NCI-H1105 treated with DMSO at 0.1 percent for 48 hours (cell line): ENCODE results near the gene RPL19.
"Not testable (repeated sequence)": the region's sequence is repeated elsewhere in the genome, so short reads cannot be mapped to it uniquely, and the experiment has no call there.

ENCODE experiments used
- DNase-seq: peaks from one replicate; lab custom pipeline; 2025; lab: John Stamatoyannopoulos, UW

RPL19 gene

GRCh38 chr17:39200070-39200879 lies at the start of gene RPL19:
Gene RPL19 (plus strand): TSS chr17:39200283. CDS start chr17:39200345, 62 bp downstream.
- DNase-seq: peak; percentile 79

DNA sequence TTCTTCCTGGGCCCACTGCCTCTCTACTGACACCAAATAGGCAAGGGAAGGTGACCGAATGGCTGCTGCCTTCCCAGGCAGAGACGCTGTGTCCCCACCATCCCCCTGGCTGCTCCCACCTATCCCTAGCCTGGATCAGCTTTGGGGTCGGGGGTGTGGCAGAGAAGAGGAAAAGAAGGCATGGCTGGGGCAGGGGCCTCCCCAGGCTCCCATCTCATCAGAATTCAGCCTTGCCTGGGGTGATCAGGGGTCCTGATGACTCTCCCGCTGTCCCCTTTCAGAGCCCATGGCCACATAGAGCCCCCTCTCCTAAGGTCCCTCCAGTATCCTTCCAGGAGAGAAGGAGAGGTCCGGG lies 49.3 kb upstream of the RPL19 start:
- no peak for DNase-seq

DNA sequence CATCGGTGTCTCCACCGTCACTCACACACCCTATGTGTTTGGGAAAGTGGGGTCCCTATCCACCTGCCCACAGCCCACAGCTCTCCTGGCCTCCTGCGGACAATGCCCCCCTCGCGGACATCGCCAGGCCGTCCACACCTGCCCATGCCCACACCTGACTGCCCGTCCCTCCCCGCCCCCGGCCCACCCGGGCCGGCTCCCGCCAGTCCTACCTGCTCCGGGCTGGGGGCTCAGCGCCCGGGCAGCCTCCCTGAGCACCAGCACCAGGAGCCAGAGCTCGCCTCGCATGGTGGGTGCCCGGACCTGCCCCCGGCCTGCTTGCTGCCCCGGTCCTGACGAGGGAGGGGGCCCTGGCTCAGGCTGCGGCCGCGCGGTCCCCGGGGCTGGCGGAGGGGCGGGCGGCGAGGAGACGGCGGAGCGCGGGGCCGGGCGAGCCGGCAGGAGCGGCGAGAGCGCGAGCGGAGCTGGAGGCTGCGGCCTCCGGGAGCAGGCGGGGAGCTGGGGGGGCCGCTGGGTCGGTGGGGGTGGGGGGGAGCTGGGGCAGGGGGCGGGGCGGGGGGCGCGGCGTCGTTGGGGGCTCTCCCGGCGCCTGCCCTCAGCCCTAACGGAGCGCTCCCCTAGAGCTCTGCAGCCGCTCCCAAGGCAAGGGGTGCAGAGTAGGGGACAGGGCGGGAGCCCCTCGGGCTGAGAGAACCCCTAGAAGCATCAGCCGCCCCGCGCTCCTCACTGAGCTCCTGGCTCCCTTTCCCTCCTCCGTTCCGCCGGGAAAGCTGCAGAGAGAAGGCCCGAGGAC lies 48.7 kb upstream of the RPL19 start, which contains the start of gene PLXDC1:
Gene PLXDC1 (minus strand): TSS at position 488 of the 793 bp plus-strand sequence. CDS start 200 bp downstream, at position 288.
- DNase-seq: peak; percentile 3

DNA sequence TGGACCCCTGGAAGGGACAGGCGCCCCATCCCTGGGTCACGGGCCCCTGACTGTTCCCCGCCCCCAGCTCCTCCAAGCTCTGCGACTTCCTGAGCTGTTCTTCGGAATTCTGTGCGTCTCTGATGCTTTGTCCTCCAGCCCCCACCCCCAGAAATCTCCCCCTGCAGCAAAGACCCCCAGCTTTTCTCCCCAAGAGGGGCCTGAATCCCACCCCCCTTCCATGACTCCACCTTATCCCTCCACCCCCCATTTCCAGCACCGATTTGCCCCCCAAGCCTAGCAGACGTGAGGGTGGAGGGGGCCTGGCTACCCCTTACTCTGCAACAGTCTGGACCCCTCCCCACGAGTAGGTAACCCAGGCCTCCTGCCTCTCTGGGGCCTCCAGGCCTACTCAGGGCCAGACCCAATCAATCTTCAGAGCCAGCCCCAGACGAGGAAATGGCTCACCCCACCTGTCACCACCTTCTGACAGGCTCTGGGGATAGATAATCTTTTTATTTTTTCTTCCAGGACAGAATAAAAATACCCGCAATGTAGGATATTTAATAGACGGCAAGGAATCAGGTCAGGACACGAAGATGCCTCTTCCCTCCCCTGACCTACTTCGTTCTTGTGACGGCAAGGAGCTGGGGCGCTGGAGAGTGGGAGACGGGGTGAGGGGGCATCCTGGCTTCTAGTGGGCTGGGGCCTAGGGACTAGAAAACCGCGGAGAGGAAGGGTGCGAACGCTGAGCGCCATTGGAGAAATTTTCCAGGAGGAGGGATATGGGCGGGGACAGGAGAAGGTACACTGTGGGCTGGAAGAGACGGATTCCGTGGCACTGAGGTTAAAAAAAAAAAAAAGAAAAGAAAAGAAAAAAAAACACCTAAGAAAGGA lies 47.9 kb upstream of the RPL19 start:
- DNase-seq: peak; percentile 61

GRCh38 chr17:39153599-39154051 lies 46.5 kb upstream of the RPL19 start:
- DNase-seq: peak; percentile 64

GRCh38 chr17:39155654-39156053 lies 44.4 kb upstream of the RPL19 start:
- DNase-seq: no peak

DNA sequence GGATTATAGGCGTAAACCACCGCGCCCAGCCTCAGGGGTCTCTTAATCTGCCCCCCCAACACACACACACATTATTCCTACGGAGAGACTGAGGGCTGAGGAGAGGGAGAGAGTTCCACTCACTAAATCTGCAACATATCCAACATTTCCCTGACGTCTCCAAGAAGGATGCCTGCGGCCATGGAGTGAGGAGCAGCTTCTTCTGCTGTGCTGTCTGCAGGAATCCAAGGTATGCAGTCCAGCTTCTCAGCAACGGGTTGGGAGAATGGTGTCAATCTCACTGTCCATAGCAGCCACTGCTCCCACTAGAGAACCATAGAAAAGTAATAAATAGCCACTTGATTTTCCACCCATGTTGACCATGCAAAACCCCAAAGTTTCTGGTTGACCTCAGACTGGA lies 43.6 kb upstream of the RPL19 start:
- no peak for DNase-seq

GRCh38 chr17:39158623-39159022 lies 41.5 kb upstream of the RPL19 start:
- DNase-seq: no peak

DNA sequence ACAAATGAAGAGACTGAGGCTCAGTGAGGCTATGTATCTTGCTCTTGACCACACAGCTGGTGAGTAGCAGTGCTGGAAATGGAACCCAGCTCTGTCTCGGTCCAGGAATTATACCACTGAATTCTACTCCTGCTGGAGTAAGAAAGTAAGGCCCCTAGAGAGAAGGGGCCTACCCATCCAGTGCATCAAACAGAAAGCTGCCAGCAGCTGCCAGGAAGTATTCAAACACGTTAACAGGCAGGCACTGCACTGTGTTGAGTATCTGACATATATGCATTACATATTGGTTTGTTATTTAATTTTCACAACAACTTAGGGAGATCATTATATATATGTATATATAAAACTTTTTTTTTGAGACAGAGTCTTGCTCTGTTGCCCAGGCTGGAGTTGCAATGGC lies 38.1 kb upstream of the RPL19 start:
- DNase-seq: no peak

- peak; percentile 10 for DNase-seq
These were observed 35.4 kb upstream of the RPL19 start for GRCh38 chr17:39164675-39165143.

GRCh38 chr17:39165178-39165840 lies 34.8 kb upstream of the RPL19 start:
- DNase-seq: no peak

DNA sequence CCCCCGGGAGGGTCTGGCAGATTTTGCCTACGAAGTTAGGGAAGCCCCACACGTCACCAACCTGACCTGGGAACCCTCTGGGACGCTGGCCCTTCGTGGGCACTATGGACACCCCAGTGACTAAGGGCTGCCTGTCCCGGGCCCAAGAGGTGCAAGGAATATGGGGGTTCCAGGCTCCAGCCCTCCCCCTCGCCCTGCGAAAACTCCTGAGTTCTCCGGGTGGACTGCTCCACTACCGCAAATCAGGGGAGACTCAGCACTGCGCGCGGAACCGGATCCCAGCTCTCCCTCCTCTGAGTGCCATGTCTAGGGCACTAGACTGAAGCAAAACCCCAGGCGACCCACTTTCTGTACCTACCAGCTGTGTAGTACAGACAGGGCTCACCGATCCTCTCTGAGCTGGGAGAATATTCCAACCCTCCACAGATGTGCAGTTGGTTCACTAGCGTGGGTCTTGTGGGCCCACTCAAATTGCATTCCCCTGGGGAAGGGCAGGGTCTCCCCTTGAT lies 34.2 kb upstream of the RPL19 start, which contains the start of gene ARL5C:
Gene ARL5C (minus strand): TSS at position 321 of the 509 bp plus-strand sequence. CDS start 401 bp downstream, outside the sequence.
- DNase-seq: no peak

DNA sequence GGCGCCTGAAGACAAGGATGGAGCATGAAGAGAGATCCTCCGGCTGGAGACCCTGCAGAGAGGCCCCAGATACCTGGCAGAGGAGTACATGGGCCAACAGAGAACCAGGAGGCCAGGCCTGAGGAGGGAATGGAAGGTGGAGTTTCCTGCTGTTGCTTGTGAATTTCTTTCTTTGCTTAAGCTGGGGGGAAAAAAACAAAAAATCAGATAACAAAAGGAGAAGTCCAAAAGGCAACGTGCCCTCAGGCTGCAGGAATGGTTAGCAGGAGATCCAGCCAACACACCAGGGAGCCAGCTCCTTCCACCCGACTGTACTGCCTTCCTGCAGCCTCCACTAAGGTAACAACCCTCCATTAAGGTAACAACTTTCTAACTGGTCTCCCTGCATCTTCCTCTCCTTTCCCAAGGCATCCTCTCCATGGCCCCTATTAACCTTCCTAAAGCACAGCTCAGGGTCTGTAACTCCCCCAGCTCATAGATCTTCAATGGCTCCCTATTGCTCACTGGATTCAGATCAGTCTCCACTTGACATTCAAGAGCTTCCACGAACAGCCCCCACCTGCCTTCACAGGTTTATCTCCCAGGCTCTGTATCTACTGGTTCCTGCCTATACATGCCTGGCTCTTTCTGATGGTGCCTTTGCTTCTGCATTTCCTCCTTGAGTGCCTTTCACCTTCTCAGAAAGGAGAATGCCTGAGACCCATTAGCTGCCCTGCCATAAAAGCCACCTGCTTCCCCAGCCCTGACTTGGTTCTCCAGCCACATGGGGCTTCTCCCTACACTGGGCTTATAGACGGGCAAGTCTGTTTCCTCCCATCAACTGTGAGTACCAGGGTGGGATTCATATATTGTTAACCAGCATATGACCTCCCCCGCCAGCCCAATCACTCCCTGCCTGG lies 33.4 kb upstream of the RPL19 start:
- DNase-seq: no peak

- DNase-seq: no peak
These were observed 32.6 kb upstream of the RPL19 start for GRCh38 chr17:39167476-39167875.

- DNase-seq: not testable (repeated sequence)
These were observed 31.6 kb upstream of the RPL19 start for GRCh38 chr17:39168503-39168902.

- DNase-seq: no peak
These were observed 31.0 kb upstream of the RPL19 start for GRCh38 chr17:39169101-39169500.

DNA sequence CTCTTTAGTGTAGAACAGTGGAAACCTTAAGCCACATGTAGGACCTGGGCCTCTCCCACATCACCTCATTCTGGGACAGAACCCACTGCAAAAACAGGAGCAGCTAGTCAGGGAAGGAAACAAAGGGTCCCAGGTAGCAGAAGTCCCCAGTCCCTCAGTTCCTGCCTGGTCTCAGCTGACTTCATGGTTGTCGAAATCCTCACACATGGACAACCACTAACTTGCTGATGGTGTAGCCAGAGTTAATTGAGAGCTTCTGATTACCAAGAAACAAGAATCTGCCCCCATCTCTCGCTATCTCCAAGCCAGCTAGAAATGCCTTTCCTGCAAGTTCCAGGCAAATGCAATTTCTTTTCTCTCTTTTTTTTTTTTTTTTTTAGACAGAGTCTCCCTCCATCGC lies 30.6 kb upstream of the RPL19 start:
- DNase-seq: no peak

DNA sequence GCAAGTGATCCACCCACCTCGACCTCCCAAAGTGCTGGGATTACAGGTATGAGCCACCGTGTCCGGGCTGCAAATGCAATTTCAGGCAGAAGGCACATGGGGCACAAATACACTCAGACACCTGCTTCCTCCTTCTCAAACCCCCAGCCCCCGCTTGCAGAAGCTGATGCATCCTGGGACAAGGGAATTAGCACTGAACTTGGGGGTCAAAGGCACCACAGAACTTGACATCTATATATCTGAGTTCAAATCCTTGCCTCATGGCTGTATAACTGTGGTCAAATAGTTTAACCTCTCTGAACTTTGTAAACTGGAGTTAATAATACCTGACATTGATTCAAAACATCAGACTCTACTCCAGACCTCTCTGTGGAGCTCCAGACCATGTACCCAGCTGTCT lies 30.0 kb upstream of the RPL19 start:
- DNase-seq: no peak

DNA sequence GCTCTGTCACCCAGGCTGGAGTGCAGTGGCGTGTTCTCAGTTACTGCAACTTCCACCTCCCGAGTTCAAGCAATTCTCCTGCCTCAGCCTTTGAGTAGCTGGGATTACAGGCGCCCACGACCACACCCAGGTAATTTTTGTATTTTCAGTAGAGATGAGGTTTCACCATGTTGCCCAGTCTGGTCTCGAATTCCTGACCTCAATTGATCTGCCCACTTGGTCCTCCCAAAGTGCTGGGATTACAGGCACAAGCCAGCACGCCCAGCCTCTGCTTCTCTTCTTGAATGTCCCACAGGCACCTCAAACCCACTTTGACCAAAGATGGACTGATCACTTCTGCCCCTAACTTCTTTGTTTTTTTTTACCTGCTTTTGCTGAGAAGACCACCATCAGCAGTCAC lies 29.5 kb upstream of the RPL19 start:
- no peak for DNase-seq

- DNase-seq: no peak
These were observed 28.1 kb upstream of the RPL19 start for GRCh38 chr17:39171933-39172332.
